NT2/D1 (cell line): ENCODE measurements around the gene CMTM4.

Experiments
- SUZ12 ChIP-seq: IDR thresholded peaks from 2 replicates; pipeline ENCODE4 v1.6.1; 2011; ENCODE audit not compliant: insufficient read length, insufficient read depth; ENCODE audit errors: extremely low read depth
- YY1 ChIP-seq: IDR thresholded peaks from 2 replicates; pipeline ENCODE4 v1.6.1; 2011; ENCODE audit not compliant: insufficient read length, insufficient read depth
- ZNF274 ChIP-seq: IDR thresholded peaks from 2 replicates; pipeline ENCODE4 v1.6.1; 2011; ENCODE audit warnings: mild to moderate bottlenecking, low read depth, low read length

DNA sequence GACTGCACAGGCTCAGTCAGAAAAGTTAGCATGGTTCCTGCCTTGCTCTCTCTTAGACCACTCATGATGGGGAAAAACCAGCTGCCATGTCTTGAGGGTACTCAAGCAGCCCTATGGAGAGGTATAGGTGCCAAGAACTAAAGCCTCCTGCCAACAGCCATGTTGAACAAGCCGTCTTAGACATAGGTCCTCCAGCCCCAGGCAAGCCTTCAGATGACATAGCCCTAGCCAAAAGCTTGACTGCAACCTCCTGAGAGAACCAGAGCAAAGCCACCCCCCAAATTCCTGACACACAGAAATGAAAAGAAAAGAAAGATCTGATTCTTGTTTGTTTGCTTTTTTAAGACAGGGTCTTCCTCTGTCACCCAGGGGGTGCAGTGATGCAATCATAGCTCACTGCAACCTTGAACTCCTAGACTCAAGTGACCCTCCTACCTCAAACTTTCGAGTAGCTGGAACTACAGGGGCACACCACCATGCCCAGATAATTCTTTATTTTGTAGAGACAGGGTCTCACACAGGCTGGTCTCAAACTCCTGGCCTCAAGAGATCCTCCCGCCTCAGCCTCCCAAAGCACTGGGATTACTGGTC, 55.7 kb downstream of the CMTM4 start:
- TF ChIP-seq YY1 = no peak
- no peak for TF ChIP-seq ZNF274
- no peak for TF ChIP-seq SUZ12
